Measurements from ENCODE around the gene MAST4.
"Not testable (repeated sequence)": the region's sequence is repeated elsewhere in the genome, so short reads cannot be mapped to it uniquely, and the experiment has no call there.

The MAST4 gene

GRCh38 chr5:66743344-66743743 lies 147.2 kb downstream of the MAST4 start:
- no peak overlapping the region for H3K27ac ChIP-seq (ENCODE audit: low read depth, low read length)
- no peaks in the 10 kb centered on the region for H3K9me3 ChIP-seq (ENCODE audit: control insufficient read depth, insufficient read depth, low read length)
- no peak overlapping the region for H3K4me3 ChIP-seq (ENCODE audit: low read depth, low read length)
- no peaks in the 10 kb centered on the region for H3K27me3 ChIP-seq (ENCODE audit: control insufficient read depth, insufficient read depth, low read length)
- no peaks in the 10 kb centered on the region for H3K4me1 ChIP-seq (ENCODE audit: control insufficient read depth, insufficient read depth, low read length)
- no peaks in the 10 kb centered on the region for H3K36me3 ChIP-seq (ENCODE audit: control insufficient read depth, insufficient read depth, low read length)
- no peak overlapping the region for H3K9ac ChIP-seq (ENCODE audit: low read depth, low read length)

GRCh38 chr5:66744040-66744439 lies 147.8 kb downstream of the MAST4 start:
- Histone ChIP-seq H3K27ac (ENCODE audit: low read depth, low read length) (no peak overlapping the region), H3K4me1 (ENCODE audit: control insufficient read depth, insufficient read depth, low read length) (no peaks in the 10 kb centered on the region)

GRCh38 chr5:66745297-66745696 lies 149.1 kb downstream of the MAST4 start:
- Histone ChIP-seq H3K36me3 (ENCODE audit: control insufficient read depth, insufficient read depth, low read length) (no peaks in the 10 kb centered on the region), H3K27ac (ENCODE audit: low read depth, low read length) (no peak overlapping the region), H3K4me1 (ENCODE audit: control insufficient read depth, insufficient read depth, low read length) (no peaks in the 10 kb centered on the region), H3K9me3 (ENCODE audit: control insufficient read depth, insufficient read depth, low read length) (peaks cover 6% of the 10 kb centered on the region), H3K9ac (ENCODE audit: low read depth, low read length) (no peak overlapping the region), H3K4me3 (ENCODE audit: low read depth, low read length) (no peak overlapping the region), H3K27me3 (ENCODE audit: control insufficient read depth, insufficient read depth, low read length) (no peaks in the 10 kb centered on the region)

More at GRCh38 chr5:66744040-66744439, 147.8 kb downstream of the MAST4 start:
- H3K9me3 ChIP-seq (ENCODE audit: control insufficient read depth, insufficient read depth, low read length), result no peaks in the 10 kb centered on the region
- H3K4me3 ChIP-seq (ENCODE audit: low read depth, low read length), result no peak overlapping the region
- H3K27me3 ChIP-seq (ENCODE audit: control insufficient read depth, insufficient read depth, low read length), result no peaks in the 10 kb centered on the region
- no peaks in the 10 kb centered on the region for H3K36me3 ChIP-seq (ENCODE audit: control insufficient read depth, insufficient read depth, low read length)
- H3K9ac ChIP-seq (ENCODE audit: low read depth, low read length), result no peak overlapping the region

GRCh38 chr5:66747607-66748006 lies 151.4 kb downstream of the MAST4 start:
- Histone ChIP-seq H3K27me3 (ENCODE audit: control insufficient read depth, insufficient read depth, low read length) (no peaks in the 10 kb centered on the region), H3K27ac (ENCODE audit: low read depth, low read length) (no peak overlapping the region), H3K9me3 (ENCODE audit: control insufficient read depth, insufficient read depth, low read length) (peaks cover 6% of the 10 kb centered on the region), H3K36me3 (ENCODE audit: control insufficient read depth, insufficient read depth, low read length) (no peaks in the 10 kb centered on the region), H3K4me1 (ENCODE audit: control insufficient read depth, insufficient read depth, low read length) (no peaks in the 10 kb centered on the region), H3K9ac (ENCODE audit: low read depth, low read length) (no peak overlapping the region), H3K4me3 (ENCODE audit: low read depth, low read length) (no peak overlapping the region)

GRCh38 chr5:66752668-66753067 lies 156.5 kb downstream of the MAST4 start:
- H3K9ac ChIP-seq (ENCODE audit: low read depth, low read length); H3K27me3 ChIP-seq (ENCODE audit: control insufficient read depth, insufficient read depth, low read length); H3K4me3 ChIP-seq (ENCODE audit: low read depth, low read length); H3K27ac ChIP-seq (ENCODE audit: low read depth, low read length); H3K36me3 ChIP-seq (ENCODE audit: control insufficient read depth, insufficient read depth, low read length); H3K9me3 ChIP-seq (ENCODE audit: control insufficient read depth, insufficient read depth, low read length); H3K4me1 ChIP-seq (ENCODE audit: control insufficient read depth, insufficient read depth, low read length): not testable (repeated sequence)

GRCh38 chr5:66757219-66757833 lies 161.1 kb downstream of the MAST4 start:
- no peak overlapping the region for H3K9ac ChIP-seq (ENCODE audit: low read depth, low read length)
- no peaks in the 10 kb centered on the region for H3K36me3 ChIP-seq (ENCODE audit: control insufficient read depth, insufficient read depth, low read length)
- H3K9me3 ChIP-seq (ENCODE audit: control insufficient read depth, insufficient read depth, low read length), result no peaks in the 10 kb centered on the region
- H3K4me3 ChIP-seq (ENCODE audit: low read depth, low read length), result no peak overlapping the region
- no peaks in the 10 kb centered on the region for H3K4me1 ChIP-seq (ENCODE audit: control insufficient read depth, insufficient read depth, low read length)
- no peaks in the 10 kb centered on the region for H3K27me3 ChIP-seq (ENCODE audit: control insufficient read depth, insufficient read depth, low read length)
- H3K27ac ChIP-seq (ENCODE audit: low read depth, low read length), result no peak overlapping the region

- no peaks in the 10 kb centered on the region for H3K36me3 ChIP-seq (ENCODE audit: control insufficient read depth, insufficient read depth, low read length)
- no peak overlapping the region for H3K4me3 ChIP-seq (ENCODE audit: low read depth, low read length)
- H3K27me3 ChIP-seq (ENCODE audit: control insufficient read depth, insufficient read depth, low read length), result no peaks in the 10 kb centered on the region
- H3K4me1 ChIP-seq (ENCODE audit: control insufficient read depth, insufficient read depth, low read length), result no peaks in the 10 kb centered on the region
- H3K9me3 ChIP-seq (ENCODE audit: control insufficient read depth, insufficient read depth, low read length), result no peaks in the 10 kb centered on the region
- H3K9ac ChIP-seq (ENCODE audit: low read depth, low read length), result no peak overlapping the region
- H3K27ac ChIP-seq (ENCODE audit: low read depth, low read length), result no peak overlapping the region
These were observed 161.7 kb downstream of the MAST4 start for GRCh38 chr5:66757834-66758371.

GRCh38 chr5:66769030-66769733 lies 173.0 kb downstream of the MAST4 start:
- Histone ChIP-seq H3K4me1 (ENCODE audit: control insufficient read depth, insufficient read depth, low read length) (no peaks in the 10 kb centered on the region; the same call in 1 of the 2 replicates), H3K9me3 (ENCODE audit: control insufficient read depth, insufficient read depth, low read length) (no peaks in the 10 kb centered on the region), H3K9ac (ENCODE audit: low read depth, low read length) (no peak overlapping the region), H3K27me3 (ENCODE audit: control insufficient read depth, insufficient read depth, low read length) (no peaks in the 10 kb centered on the region), H3K4me3 (ENCODE audit: low read depth, low read length) (no peak overlapping the region), H3K36me3 (ENCODE audit: control insufficient read depth, insufficient read depth, low read length) (no peaks in the 10 kb centered on the region), H3K27ac (ENCODE audit: low read depth, low read length) (no peak overlapping the region)

GRCh38 chr5:66769839-66770617 lies 173.8 kb downstream of the MAST4 start:
- Histone ChIP-seq H3K9me3 (ENCODE audit: control insufficient read depth, insufficient read depth, low read length) (no peaks in the 10 kb centered on the region), H3K27me3 (ENCODE audit: control insufficient read depth, insufficient read depth, low read length) (no peaks in the 10 kb centered on the region), H3K4me3 (ENCODE audit: low read depth, low read length) (no peak overlapping the region), H3K36me3 (ENCODE audit: control insufficient read depth, insufficient read depth, low read length) (no peaks in the 10 kb centered on the region), H3K4me1 (ENCODE audit: control insufficient read depth, insufficient read depth, low read length) (no peaks in the 10 kb centered on the region; the same call in 1 of the 2 replicates), H3K9ac (ENCODE audit: low read depth, low read length) (no peak overlapping the region), H3K27ac (ENCODE audit: low read depth, low read length) (no peak overlapping the region)

GRCh38 chr5:66777868-66778267 lies 181.7 kb downstream of the MAST4 start:
- no peaks in the 10 kb centered on the region for H3K36me3 ChIP-seq (ENCODE audit: control insufficient read depth, insufficient read depth, low read length)
- no peaks in the 10 kb centered on the region for H3K4me1 ChIP-seq (ENCODE audit: control insufficient read depth, insufficient read depth, low read length)
- no peak overlapping the region for H3K4me3 ChIP-seq (ENCODE audit: low read depth, low read length)
- H3K9me3 ChIP-seq (ENCODE audit: control insufficient read depth, insufficient read depth, low read length), result no peaks in the 10 kb centered on the region
- no peak overlapping the region for H3K27ac ChIP-seq (ENCODE audit: low read depth, low read length)
- no peak overlapping the region for H3K9ac ChIP-seq (ENCODE audit: low read depth, low read length)
- no peaks in the 10 kb centered on the region for H3K27me3 ChIP-seq (ENCODE audit: control insufficient read depth, insufficient read depth, low read length)

GRCh38 chr5:66779528-66779927 lies 183.3 kb downstream of the MAST4 start:
- Histone ChIP-seq H3K9ac (ENCODE audit: low read depth, low read length) (no peak overlapping the region), H3K36me3 (ENCODE audit: control insufficient read depth, insufficient read depth, low read length) (no peaks in the 10 kb centered on the region), H3K9me3 (ENCODE audit: control insufficient read depth, insufficient read depth, low read length) (no peaks in the 10 kb centered on the region), H3K4me3 (ENCODE audit: low read depth, low read length) (no peak overlapping the region), H3K27ac (ENCODE audit: low read depth, low read length) (no peak overlapping the region), H3K27me3 (ENCODE audit: control insufficient read depth, insufficient read depth, low read length) (no peaks in the 10 kb centered on the region), H3K4me1 (ENCODE audit: control insufficient read depth, insufficient read depth, low read length) (no peaks in the 10 kb centered on the region)
